Measurements from ENCODE around the gene GRIA1.

The GRIA1 gene

DNA sequence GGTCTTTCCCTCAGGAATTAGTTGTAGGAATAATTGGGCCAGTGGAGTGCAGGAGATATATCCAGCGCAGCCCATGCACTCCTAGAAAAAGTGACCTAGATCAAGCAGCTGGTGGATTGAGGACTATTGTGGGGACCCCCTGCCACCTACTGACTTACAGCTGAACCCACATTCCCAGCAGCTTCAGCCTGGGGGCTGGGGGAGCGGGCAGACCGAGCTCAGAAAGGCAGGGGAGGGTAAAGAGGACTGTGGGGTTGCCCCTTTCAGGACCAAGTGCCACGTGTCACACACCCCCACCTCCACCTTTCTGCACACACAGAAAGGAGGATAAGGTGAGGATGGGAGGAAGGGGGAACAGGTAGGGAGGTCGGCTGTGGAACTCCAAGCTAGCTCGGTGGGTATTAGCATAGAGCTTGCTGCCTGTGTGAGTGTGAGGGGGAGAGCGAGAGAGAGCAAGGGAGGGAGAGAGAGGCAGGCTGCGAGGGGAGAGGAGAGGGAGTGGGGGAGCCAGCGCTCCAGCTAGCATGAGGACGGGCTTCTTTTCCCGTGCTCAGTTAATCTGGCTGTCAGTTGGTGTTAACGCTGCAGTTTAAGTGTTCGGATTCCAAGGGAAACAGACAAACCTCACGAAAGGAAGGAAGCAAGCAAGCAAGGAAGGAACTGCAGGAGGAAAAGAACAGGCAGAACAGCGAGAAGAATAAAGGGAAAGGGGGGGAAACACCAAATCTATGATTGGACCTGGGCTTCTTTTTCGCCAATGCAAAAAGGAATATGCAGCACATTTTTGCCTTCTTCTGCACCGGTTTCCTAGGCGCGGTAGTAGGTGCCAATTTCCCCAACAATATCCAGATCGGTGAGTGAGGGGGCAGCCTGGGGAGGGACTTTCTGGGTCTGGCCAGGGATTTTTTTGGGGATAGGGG is at the start of gene GRIA1:
GRIA1 (plus strand) TSS at position 553 of the 920 bp plus-strand sequence.
- Histone ChIP-seq H3K79me2 (ENCODE audit: insufficient read depth, low read length) (no peaks in the 10 kb centered on the region), H3K9me2 (replicated peaks; ENCODE audit: low read depth, low read length) (no peaks in the 10 kb centered on the region)

DNA sequence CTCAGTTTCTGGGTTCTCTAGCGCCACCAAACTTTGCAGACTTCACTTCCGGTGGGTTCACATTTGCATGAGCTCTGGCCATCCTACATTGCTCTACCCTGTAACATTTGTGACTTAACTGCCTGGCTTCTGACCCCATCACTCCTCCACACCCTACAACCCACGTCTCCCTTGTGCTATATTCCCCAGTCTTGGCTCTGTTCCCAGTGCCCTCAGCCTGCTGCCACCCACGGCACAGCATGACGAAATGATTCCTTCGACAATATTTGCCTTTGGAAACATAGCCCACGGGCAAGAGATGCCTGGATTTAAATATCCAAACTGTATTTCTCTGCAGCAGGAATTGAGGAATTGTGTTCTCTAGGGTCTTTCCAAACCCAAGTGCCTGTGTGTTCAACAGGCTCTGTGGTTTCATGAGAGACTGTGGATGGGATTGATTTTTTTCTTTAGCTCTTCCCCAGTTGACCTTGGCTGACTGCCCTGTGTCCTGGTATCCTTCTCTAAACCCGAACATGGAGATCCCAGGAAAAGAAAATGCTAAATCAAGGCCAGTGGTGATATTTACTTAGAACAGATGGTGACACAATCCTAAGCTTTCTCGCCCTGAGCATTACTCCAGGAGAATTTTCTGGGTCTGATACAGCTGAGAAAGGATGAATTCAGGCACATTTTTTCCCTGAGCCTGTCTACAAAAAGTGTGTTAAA is 44.4 kb upstream of the GRIA1 start:
- H3F3A ChIP-seq (ENCODE audit: low read depth) = no peaks in the 10 kb centered on the region
- H3K4me3 ChIP-seq (ENCODE audit: low read length, poor library complexity, severe bottlenecking) = no peak overlapping the region
- H3K9me3 ChIP-seq (ENCODE audit: insufficient read depth, low read depth, low read length) = no peaks in the 10 kb centered on the region
- H3K4me1 ChIP-seq (ENCODE audit: insufficient read depth, low read length, poor library complexity, severe bottlenecking) = no peaks in the 10 kb centered on the region
- H3K27me3 ChIP-seq (ENCODE audit: insufficient read depth, low read length, poor library complexity, severe bottlenecking) = no peaks in the 10 kb centered on the region
- H3K79me2 ChIP-seq (ENCODE audit: insufficient read depth, low read length) = no peaks in the 10 kb centered on the region
- no peaks in the 10 kb centered on the region for H3K9me2 ChIP-seq (replicated peaks; ENCODE audit: low read depth, low read length)
- H2AFZ ChIP-seq (ENCODE audit: low read length) = no peak overlapping the region
- H3K9ac ChIP-seq (ENCODE audit: low read depth, low read length, poor library complexity, severe bottlenecking) = no peak overlapping the region
- no peak for TF ChIP-seq EZH2phosphoT487 (IDR thresholded peaks at IDR 0.05; ENCODE audit: borderline replicate concordance)
- TF ChIP-seq, protein P1, sequence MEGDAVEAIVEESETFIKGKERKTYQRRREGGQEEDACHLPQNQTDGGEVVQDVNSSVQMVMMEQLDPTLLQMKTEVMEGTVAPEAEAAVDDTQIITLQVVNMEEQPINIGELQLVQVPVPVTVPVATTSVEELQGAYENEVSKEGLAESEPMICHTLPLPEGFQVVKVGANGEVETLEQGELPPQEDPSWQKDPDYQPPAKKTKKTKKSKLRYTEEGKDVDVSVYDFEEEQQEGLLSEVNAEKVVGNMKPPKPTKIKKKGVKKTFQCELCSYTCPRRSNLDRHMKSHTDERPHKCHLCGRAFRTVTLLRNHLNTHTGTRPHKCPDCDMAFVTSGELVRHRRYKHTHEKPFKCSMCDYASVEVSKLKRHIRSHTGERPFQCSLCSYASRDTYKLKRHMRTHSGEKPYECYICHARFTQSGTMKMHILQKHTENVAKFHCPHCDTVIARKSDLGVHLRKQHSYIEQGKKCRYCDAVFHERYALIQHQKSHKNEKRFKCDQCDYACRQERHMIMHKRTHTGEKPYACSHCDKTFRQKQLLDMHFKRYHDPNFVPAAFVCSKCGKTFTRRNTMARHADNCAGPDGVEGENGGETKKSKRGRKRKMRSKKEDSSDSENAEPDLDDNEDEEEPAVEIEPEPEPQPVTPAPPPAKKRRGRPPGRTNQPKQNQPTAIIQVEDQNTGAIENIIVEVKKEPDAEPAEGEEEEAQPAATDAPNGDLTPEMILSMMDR (conservative IDR thresholded peaks at IDR 0.05; ENCODE audit: low read length) = no peak
- no peaks in the 10 kb centered on the region for H4K20me1 ChIP-seq (ENCODE audit: insufficient read depth, low read length, poor library complexity, severe bottlenecking)
- H3K4me2 ChIP-seq (ENCODE audit: low read depth, low read length, poor library complexity, severe bottlenecking) = no peak overlapping the region
- no peaks in the 10 kb centered on the region for H3K36me3 ChIP-seq (ENCODE audit: insufficient read depth, low read length)

More for the DNA sequence above, at the start of gene GRIA1:
- no peaks in the 10 kb centered on the region for H3K9me3 ChIP-seq (ENCODE audit: insufficient read depth, low read depth, low read length)
- H3K4me2 ChIP-seq (ENCODE audit: low read depth, low read length, poor library complexity, severe bottlenecking) = no peak within 1 kb of the TSS
- no peaks in the 10 kb centered on the region for H3K4me1 ChIP-seq (ENCODE audit: insufficient read depth, low read length, poor library complexity, severe bottlenecking)
- TF ChIP-seq, protein P1 (conservative IDR thresholded peaks at IDR 0.05; ENCODE audit: low read length) = no peak
- no peak for TF ChIP-seq EZH2phosphoT487 (IDR thresholded peaks at IDR 0.05; ENCODE audit: borderline replicate concordance)
- no peak within 1 kb of the TSS for H3K4me3 ChIP-seq (ENCODE audit: low read length, poor library complexity, severe bottlenecking)
- no peak within 1 kb of the TSS for H2AFZ ChIP-seq (ENCODE audit: low read length)
- no peaks in the 10 kb centered on the region for H3K36me3 ChIP-seq (ENCODE audit: insufficient read depth, low read length)
- no peaks in the 10 kb centered on the region for H3F3A ChIP-seq (ENCODE audit: low read depth)
- no peaks in the 10 kb centered on the region for H4K20me1 ChIP-seq (ENCODE audit: insufficient read depth, low read length, poor library complexity, severe bottlenecking)
- H3K27me3 ChIP-seq (ENCODE audit: insufficient read depth, low read length, poor library complexity, severe bottlenecking) = no peaks in the 10 kb centered on the region
- H3K9ac ChIP-seq (ENCODE audit: low read depth, low read length, poor library complexity, severe bottlenecking) = no peak within 1 kb of the TSS

DNA sequence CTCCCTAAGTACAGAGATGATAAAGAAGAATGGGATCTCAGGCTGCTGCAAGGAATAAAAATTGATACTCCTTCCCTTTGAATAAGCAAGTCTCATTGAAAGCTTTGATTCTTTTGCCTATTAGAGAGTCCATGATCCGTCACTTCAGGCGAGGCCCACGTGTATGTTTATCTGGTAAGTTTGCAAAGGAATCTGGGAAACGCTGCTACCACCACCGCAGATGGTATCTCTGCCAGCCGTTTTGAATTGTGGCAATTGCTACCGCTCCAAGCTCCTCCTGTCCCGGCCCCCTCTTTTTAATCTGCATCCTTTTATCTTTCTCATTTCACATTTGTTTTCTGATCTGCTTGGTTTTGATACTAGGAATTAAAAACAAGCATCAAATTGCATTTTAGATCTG is 42.9 kb upstream of the GRIA1 start:
- no peaks in the 10 kb centered on the region for H3F3A ChIP-seq (ENCODE audit: low read depth)

More for the DNA sequence above, 42.9 kb upstream of the GRIA1 start:
- Histone ChIP-seq H2AFZ (ENCODE audit: low read length) (no peak overlapping the region), H3K79me2 (ENCODE audit: insufficient read depth, low read length) (no peaks in the 10 kb centered on the region), H4K20me1 (ENCODE audit: insufficient read depth, low read length, poor library complexity, severe bottlenecking) (no peaks in the 10 kb centered on the region), H3K9me3 (ENCODE audit: insufficient read depth, low read depth, low read length) (no peaks in the 10 kb centered on the region), H3K9me2 (replicated peaks; ENCODE audit: low read depth, low read length) (no peaks in the 10 kb centered on the region), H3K4me2 (ENCODE audit: low read depth, low read length, poor library complexity, severe bottlenecking) (peak overlapping the region; percentile 8), H3K27me3 (ENCODE audit: insufficient read depth, low read length, poor library complexity, severe bottlenecking) (no peaks in the 10 kb centered on the region), H3K36me3 (ENCODE audit: insufficient read depth, low read length) (no peaks in the 10 kb centered on the region), H3K4me3 (ENCODE audit: low read length, poor library complexity, severe bottlenecking) (no peak overlapping the region), H3K4me1 (ENCODE audit: insufficient read depth, low read length, poor library complexity, severe bottlenecking) (no peaks in the 10 kb centered on the region), H3K9ac (ENCODE audit: low read depth, low read length, poor library complexity, severe bottlenecking) (no peak overlapping the region)
- TF ChIP-seq, protein P1 (conservative IDR thresholded peaks at IDR 0.05; ENCODE audit: low read length) = no peak
- TF ChIP-seq EZH2phosphoT487 (IDR thresholded peaks at IDR 0.05; ENCODE audit: borderline replicate concordance) = no peak

Measured in Loucy (cell line).